ENCODE data around the gene PTPRT.
"Not testable (repeated sequence)": the region's sequence is repeated elsewhere in the genome, so short reads cannot be mapped to it uniquely, and the experiment has no call there.

Gene PTPRT

GRCh38 chr20:42281801-42282200, 907.9 kb downstream of the PTPRT start:
- DNase-seq (ENCODE audit: low spot score): no peak

- no peak for DNase-seq (ENCODE audit: low spot score)
Observed at GRCh38 chr20:42276718-42277602, 912.7 kb downstream of the PTPRT start.

- no peak for DNase-seq (ENCODE audit: low spot score)
Observed at GRCh38 chr20:42274986-42275385, 914.7 kb downstream of the PTPRT start.

GRCh38 chr20:42272516-42272915, 917.2 kb downstream of the PTPRT start:
- DNase-seq (ENCODE audit: low spot score): no peak

- no peak for DNase-seq (ENCODE audit: low spot score)
Observed at GRCh38 chr20:42270539-42270938, 919.2 kb downstream of the PTPRT start.

GRCh38 chr20:42267793-42268384, 921.8 kb downstream of the PTPRT start:
- DNase-seq (ENCODE audit: low spot score): no peak

- no peak for DNase-seq (ENCODE audit: low spot score)
Observed at GRCh38 chr20:42261766-42262270, 927.9 kb downstream of the PTPRT start.

- DNase-seq (ENCODE audit: low spot score): no peak
Observed at GRCh38 chr20:42260184-42260583, 929.5 kb downstream of the PTPRT start.

- DNase-seq (ENCODE audit: low spot score): no peak
Observed at GRCh38 chr20:42259389-42259788, 930.3 kb downstream of the PTPRT start.

- DNase-seq (ENCODE audit: low spot score): no peak
Observed at GRCh38 chr20:42258564-42259302, 931.0 kb downstream of the PTPRT start.

- DNase-seq (ENCODE audit: low spot score): no peak
Observed at GRCh38 chr20:42255821-42256220, 933.9 kb downstream of the PTPRT start.

GRCh38 chr20:42254673-42255072, 935.0 kb downstream of the PTPRT start:
- no peak for DNase-seq (ENCODE audit: low spot score)

GRCh38 chr20:42252116-42252515, 937.6 kb downstream of the PTPRT start:
- no peak for DNase-seq (ENCODE audit: low spot score)

- no peak for DNase-seq (ENCODE audit: low spot score)
Observed at GRCh38 chr20:42218621-42219374, 970.9 kb downstream of the PTPRT start.

GRCh38 chr20:42214074-42214473, 975.6 kb downstream of the PTPRT start:
- no peak for DNase-seq (ENCODE audit: low spot score)

GRCh38 chr20:42212391-42212790, 977.3 kb downstream of the PTPRT start:
- no peak for DNase-seq (ENCODE audit: low spot score)

- not testable (repeated sequence) for DNase-seq (ENCODE audit: low spot score)
Observed at GRCh38 chr20:42206557-42206956, 983.1 kb downstream of the PTPRT start.

GRCh38 chr20:42204109-42204660, 985.5 kb downstream of the PTPRT start:
- no peak for DNase-seq (ENCODE audit: low spot score)

- DNase-seq (ENCODE audit: low spot score): no peak
Observed at GRCh38 chr20:42197599-42197998, 992.1 kb downstream of the PTPRT start.

GRCh38 chr20:42193119-42193518, 996.6 kb downstream of the PTPRT start:
- no peak for DNase-seq (ENCODE audit: low spot score)

GRCh38 chr20:42192321-42192720, 997.4 kb downstream of the PTPRT start:
- DNase-seq (ENCODE audit: low spot score): no peak

Data from hematopoietic multipotent progenitor cell treated with erythropoietin and hydrocortisone succinate and interleukin-3 and kit ligand, for 17 days (in vitro differentiated cells).